Nasal cavity respiratory epithelium epithelial cell of viscerocranial mucosa (primary cell): ENCODE data around the gene TCEANC2. TPM values are rescaled to one million over a fixed set of nuclear protein-coding genes. Genes with fewer than 3 reads are reported as not detected.

ENCODE experiments used
- total RNA-seq: library from RNA; depleted of rRNA; stranded (reverse); fragments of >200 nt; gene quantifications from 2 replicates; pipeline ENCODE4 v1.2.3, GENCODE V29; 2014

The TCEANC2 gene
- 2.4 and 4.2 TPM in 2 replicates for total RNA-seq

GRCh38 chr1:54052934-54053744 lies at the start of gene TCEANC2, which contains the start of gene TMEM59:
Gene TCEANC2, plus strand, starts transcription at chr1:54053608. Its CDS starts 815 bp downstream, at chr1:54054423.
Gene TMEM59, minus strand, starts transcription at chr1:54053204. Its CDS starts 16 bp downstream, at chr1:54053188.

GRCh38 chr1:54017979-54018378 lies 35.4 kb upstream of the TCEANC2 start, which contains the start of gene LDLRAD1:
Gene LDLRAD1, minus strand, starts transcription at chr1:54018186. Its CDS starts 74 bp downstream, at chr1:54018112.

GRCh38 chr1:54152696-54153095 lies 99.3 kb downstream of the TCEANC2 start, which contains the start of gene CDCP2:
Gene CDCP2, minus strand, starts transcription at chr1:54153000. Its CDS starts 78 bp downstream, at chr1:54152922.

Other genes with a start within 250 kb of the TCEANC2 start
- gene NDC1, start 215.3 kb upstream of the TCEANC2 start, total RNA-seq = 19.6 and 20.2 TPM in 2 replicates
- gene YIPF1, start 163.8 kb upstream of the TCEANC2 start, total RNA-seq = 24.9 and 29.5 TPM in 2 replicates
- not detected in 2 replicates for gene DIO1, start 159.4 kb upstream of the TCEANC2 start, total RNA-seq
- 11.3 and 14.3 TPM in 2 replicates for gene IFT25, start 107.9 kb upstream of the TCEANC2 start, total RNA-seq
- 49.2 and 50.0 TPM in 2 replicates for gene LRRC42, start 107.3 kb upstream of the TCEANC2 start, total RNA-seq
- gene LDLRAD1, start 35.4 kb upstream of the TCEANC2 start, total RNA-seq = under 0.01 and 0.43 TPM in 2 replicates
- 149 and 349 TPM in 2 replicates for gene TMEM59, start 404 bp upstream of the TCEANC2 start, total RNA-seq
- not detected in 2 replicates for gene CDCP2, start 99.4 kb downstream of the TCEANC2 start, total RNA-seq
- 3.8 and 4.1 TPM in 2 replicates for gene CYB5RL, start 146.4 kb downstream of the TCEANC2 start, total RNA-seq
- gene MRPL37, start 146.6 kb downstream of the TCEANC2 start, total RNA-seq = 40.8 and 49.9 TPM in 2 replicates